ENCODE measurements around the gene ME3.

Gene ME3

DNA sequence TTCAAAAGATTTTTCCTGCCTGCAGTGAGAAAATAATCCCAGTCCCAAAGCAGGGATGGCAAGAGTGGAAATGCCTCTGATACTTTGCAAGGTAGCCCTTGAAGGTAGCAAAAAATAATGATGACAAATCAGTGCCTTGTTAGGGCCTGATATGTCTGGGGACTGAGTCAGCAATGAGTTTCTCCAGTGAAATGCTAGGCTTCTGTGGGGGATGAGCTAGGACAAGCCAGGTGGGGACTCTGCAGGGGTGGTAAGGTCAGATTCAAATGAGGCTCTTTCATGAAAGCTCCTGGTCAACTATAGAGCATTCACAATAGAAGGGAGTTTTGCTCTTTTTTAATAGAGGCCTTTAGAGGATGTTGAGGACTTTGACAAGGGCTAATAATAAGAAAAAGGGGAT lies 77.7 kb downstream of the ME3 start:
- no peak overlapping the region for H3K4me3 ChIP-seq (ENCODE audit: low read depth, low read length)
- DNase-seq (ENCODE audit: low read depth), result no peak
- TF ChIP-seq, protein P1, sequence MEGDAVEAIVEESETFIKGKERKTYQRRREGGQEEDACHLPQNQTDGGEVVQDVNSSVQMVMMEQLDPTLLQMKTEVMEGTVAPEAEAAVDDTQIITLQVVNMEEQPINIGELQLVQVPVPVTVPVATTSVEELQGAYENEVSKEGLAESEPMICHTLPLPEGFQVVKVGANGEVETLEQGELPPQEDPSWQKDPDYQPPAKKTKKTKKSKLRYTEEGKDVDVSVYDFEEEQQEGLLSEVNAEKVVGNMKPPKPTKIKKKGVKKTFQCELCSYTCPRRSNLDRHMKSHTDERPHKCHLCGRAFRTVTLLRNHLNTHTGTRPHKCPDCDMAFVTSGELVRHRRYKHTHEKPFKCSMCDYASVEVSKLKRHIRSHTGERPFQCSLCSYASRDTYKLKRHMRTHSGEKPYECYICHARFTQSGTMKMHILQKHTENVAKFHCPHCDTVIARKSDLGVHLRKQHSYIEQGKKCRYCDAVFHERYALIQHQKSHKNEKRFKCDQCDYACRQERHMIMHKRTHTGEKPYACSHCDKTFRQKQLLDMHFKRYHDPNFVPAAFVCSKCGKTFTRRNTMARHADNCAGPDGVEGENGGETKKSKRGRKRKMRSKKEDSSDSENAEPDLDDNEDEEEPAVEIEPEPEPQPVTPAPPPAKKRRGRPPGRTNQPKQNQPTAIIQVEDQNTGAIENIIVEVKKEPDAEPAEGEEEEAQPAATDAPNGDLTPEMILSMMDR (IDR thresholded peaks at IDR 0.05; ENCODE audit: insufficient read depth, low read depth, low read length, missing control alignments), result no peak

DNA sequence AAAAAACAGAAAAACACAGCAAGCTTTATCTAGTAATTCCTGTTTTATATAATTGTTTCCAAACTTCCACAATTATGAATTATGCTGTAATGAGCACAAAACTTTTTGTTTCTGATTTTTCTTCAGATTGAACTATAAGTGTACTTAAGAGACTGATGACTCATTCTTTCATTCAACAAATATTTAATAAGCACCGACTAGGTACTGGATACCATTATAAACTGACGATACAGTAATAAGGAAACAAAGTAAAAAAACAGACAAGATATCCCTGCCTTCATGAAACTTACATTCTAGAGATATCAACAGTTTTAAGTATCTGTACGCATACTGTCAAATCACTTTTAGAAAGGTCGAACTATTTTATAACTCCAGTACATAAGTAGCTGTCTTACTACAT lies 78.6 kb downstream of the ME3 start:
- no peak for DNase-seq (ENCODE audit: low read depth)
- TF ChIP-seq, protein P1 (IDR thresholded peaks at IDR 0.05; ENCODE audit: insufficient read depth, low read depth, low read length, missing control alignments), result no peak

DNA sequence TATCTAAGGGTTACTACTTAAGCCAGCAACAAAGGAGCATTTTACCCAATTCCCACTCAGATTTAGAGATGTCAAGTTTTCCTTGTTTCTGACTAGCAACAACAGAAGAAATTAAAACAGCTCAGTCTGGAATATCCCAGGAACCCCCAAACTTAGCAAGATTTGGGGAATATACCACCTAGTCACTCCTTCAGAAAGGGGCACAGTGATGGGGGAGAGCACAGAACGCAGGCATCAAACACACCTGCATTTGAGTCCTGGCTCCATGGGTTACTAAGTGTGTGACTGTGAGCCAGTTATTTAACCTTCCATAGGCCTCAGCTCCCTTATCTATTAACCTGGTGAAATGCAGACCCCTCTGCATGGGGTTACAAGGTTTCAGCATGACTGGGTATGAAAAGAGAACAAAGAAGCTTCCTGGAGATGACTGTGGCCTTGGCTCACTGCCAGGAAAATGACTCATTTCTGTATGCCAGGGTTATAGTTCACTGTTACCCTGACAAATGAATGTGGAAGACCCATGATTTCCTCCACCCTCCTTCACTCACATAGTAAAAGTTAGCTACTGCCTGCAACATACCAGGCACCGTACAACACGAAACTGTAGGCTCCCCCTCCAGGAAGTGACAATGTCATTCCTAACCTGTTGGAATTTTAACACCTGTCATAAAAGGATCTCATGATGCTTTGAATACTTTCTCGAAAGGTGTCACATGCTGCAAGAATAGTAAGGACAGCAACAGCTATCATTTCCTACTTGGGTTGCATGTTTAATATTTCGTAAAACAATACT lies 79.6 kb downstream of the ME3 start:
- peak; percentile 95 for DNase-seq (ENCODE audit: low read depth)
- TF ChIP-seq, protein P1 (IDR thresholded peaks at IDR 0.05; ENCODE audit: insufficient read depth, low read depth, low read length, missing control alignments), result no peak
- H3K4me3 ChIP-seq (ENCODE audit: low read depth, low read length), result no peak overlapping the region

More for the DNA sequence above, 78.6 kb downstream of the ME3 start:
- H3K4me3 ChIP-seq (ENCODE audit: low read depth, low read length), result no peak overlapping the region

DNA sequence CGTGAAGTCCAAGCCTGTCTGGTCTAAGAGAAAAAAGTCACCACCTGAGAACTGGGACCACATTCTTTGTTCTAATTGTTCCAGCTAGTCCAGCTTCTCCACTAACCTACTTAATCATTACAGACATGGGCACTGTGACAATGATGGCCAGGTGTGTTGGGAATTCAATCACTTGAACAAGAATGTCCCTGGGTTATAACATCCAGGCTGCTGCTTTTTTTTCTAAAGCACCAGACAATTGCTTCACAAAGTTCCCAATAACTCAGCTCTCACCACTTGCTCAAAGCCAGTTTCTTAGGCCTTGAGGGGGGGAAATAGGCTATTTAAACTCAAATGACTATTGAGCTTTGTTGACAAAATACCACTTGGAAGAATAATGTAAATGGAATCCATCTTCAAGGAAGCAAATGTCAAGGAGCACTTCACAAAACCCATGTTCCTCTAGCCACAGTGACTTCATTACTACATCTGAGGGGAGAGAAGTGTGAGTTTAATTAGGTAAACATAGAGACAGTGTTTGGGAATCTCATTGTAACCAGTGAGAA lies 80.3 kb downstream of the ME3 start:
- DNase-seq (ENCODE audit: low read depth), result no peak
- no peak overlapping the region for H3K4me3 ChIP-seq (ENCODE audit: low read depth, low read length)

DNA sequence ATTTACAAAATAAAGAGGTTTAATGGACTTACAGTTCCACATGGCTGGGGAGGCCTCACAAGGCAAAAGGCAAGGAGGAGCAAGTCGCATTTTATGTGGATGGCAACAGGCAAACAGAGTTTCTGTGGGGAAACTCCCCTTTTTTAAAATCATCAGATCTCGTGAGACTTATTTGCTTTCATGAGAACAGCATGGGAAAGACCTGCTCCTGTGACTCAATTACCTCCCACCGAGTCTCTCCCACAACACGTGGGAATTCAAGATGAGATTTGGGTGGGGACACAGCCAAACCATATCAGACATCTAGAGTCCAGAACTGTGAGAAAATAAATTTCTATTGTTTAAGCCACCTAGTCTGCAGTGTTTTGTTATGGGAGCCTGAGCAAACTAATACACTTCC lies 80.8 kb downstream of the ME3 start:
- TF ChIP-seq, protein P1 (IDR thresholded peaks at IDR 0.05; ENCODE audit: insufficient read depth, low read depth, low read length, missing control alignments), result no peak
- DNase-seq (ENCODE audit: low read depth), result peak; percentile 13
- H3K4me3 ChIP-seq (ENCODE audit: low read depth, low read length), result no peak overlapping the region

More for the DNA sequence above, 80.3 kb downstream of the ME3 start:
- TF ChIP-seq, protein P1 (IDR thresholded peaks at IDR 0.05; ENCODE audit: insufficient read depth, low read depth, low read length, missing control alignments), result no peak

DNA sequence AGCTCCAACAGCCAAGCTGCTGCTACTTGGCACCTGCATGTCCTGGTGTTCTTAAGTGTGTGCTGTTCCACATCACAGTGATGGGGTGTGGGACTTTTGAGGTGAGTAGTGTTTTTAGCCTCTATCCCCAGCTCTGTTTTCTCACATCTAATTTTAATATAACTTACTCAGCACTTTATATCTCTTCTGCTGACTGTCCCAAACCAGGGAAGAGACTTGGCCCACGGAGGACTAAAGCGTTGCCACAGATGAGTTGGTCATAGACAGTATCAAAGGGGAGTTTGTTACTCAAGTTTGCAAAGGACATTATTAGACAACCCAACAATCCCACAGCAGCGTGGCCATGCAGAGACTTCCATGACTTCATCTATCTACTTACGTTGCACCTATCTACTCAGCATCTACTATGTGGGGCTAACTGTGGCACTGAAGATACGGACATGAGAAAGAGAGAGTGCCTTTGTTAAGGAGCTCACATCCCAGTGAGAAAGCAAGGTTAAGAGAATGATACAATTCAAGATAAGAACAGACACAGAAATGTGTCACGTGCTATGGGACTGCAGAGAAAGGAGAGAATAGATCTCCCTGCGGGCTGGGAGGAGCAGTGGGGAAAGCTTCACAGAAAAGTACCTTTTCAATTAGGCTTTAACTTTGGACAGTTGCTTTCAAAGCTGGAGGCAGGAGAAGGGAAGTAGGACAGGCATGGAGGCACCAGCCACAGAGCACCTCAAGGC lies 82.4 kb downstream of the ME3 start:
- H3K4me3 ChIP-seq (ENCODE audit: low read depth, low read length), result no peak overlapping the region
- TF ChIP-seq, protein P1 (IDR thresholded peaks at IDR 0.05; ENCODE audit: insufficient read depth, low read depth, low read length, missing control alignments), result no peak
- DNase-seq (ENCODE audit: low read depth), result no peak

Measured in GM12865 (cell line).